Activated naive CD8-positive, alpha-beta T cell treated with anti-CD3 and anti-CD28 coated beads for 36 hours (primary cell): Measurements from ENCODE around the gene HAAO. TPM values are rescaled to one million over a fixed set of nuclear protein-coding genes. Genes with fewer than 3 reads are reported as not detected.
A peak's percentile ranks its signal among the peaks of the same experiment; 100 is the strongest.
"Not testable (repeated sequence)": the region's sequence is repeated elsewhere in the genome, so short reads cannot be mapped to it uniquely, and the experiment has no call there.

ENCODE experiments used
- DNase-seq: peaks from one replicate; pipeline ENCODE4 v3.0.0; 2021
- H3K27ac Mint-ChIP-seq: one replicate; pipeline ENCODE4 v1.8.0; 2022; ENCODE audit warnings: mild to moderate bottlenecking, moderate library complexity, mixed read lengths
- H3K27me3 Mint-ChIP-seq: one replicate; pipeline ENCODE4 v1.8.0; 2022; ENCODE audit warnings: mild to moderate bottlenecking, mixed read lengths
- H3K36me3 Mint-ChIP-seq: one replicate; pipeline ENCODE4 v1.8.0; 2021; ENCODE audit warnings: mild to moderate bottlenecking, mixed read lengths
- H3K4me1 Mint-ChIP-seq: one replicate; pipeline ENCODE4 v1.8.0; 2021; ENCODE audit warnings: mixed read lengths
- H3K4me3 Mint-ChIP-seq: one replicate; pipeline ENCODE4 v1.8.0; 2022; ENCODE audit warnings: mild to moderate bottlenecking, moderate library complexity, mixed read lengths
- H3K9me3 Mint-ChIP-seq: one replicate; pipeline ENCODE4 v1.8.0; 2022; ENCODE audit warnings: mixed read lengths
- total RNA-seq, 2 experiments: library from RNA; stranded (reverse); gene quantifications; one replicate each; pipeline ENCODE4 v1.2.3, GENCODE V29; 2021

HAAO gene
- total RNA-seq, 2 experiments from 2014 or later, result 0.33 to 1.1 TPM

GRCh38 chr2:42736598-42737322 lies 55.6 kb downstream of the HAAO start:
- no peaks in the 10 kb centered on the region for H3K27me3 Mint-ChIP-seq
- peaks cover 30% of the 10 kb centered on the region for H3K9me3 Mint-ChIP-seq
- DNase-seq, result no peak
- H3K27ac Mint-ChIP-seq, result no peak overlapping the region
- peaks cover 4% of the 10 kb centered on the region for H3K4me1 Mint-ChIP-seq
- peaks cover 79% of the 10 kb centered on the region for H3K36me3 Mint-ChIP-seq
- H3K4me3 Mint-ChIP-seq, result no peak overlapping the region

- no peaks in the 10 kb centered on the region for H3K4me1 Mint-ChIP-seq
- H3K27me3 Mint-ChIP-seq, result no peaks in the 10 kb centered on the region
- no peak for DNase-seq
- H3K4me3 Mint-ChIP-seq, result no peak overlapping the region
- peaks cover 32% of the 10 kb centered on the region for H3K9me3 Mint-ChIP-seq
- peaks cover 81% of the 10 kb centered on the region for H3K36me3 Mint-ChIP-seq
- no peak overlapping the region for H3K27ac Mint-ChIP-seq
Observed at GRCh38 chr2:42733852-42734251, 58.5 kb downstream of the HAAO start.

- Mint-ChIP-seq H3K9me3 (peaks cover 32% of the 10 kb centered on the region), H3K36me3 (peaks cover 67% of the 10 kb centered on the region)
- not testable (repeated sequence) for H3K4me1 Mint-ChIP-seq, H3K4me3 Mint-ChIP-seq, H3K27ac Mint-ChIP-seq, DNase-seq, H3K27me3 Mint-ChIP-seq
Observed at GRCh38 chr2:42731316-42731715, 61.1 kb downstream of the HAAO start.

DNA sequence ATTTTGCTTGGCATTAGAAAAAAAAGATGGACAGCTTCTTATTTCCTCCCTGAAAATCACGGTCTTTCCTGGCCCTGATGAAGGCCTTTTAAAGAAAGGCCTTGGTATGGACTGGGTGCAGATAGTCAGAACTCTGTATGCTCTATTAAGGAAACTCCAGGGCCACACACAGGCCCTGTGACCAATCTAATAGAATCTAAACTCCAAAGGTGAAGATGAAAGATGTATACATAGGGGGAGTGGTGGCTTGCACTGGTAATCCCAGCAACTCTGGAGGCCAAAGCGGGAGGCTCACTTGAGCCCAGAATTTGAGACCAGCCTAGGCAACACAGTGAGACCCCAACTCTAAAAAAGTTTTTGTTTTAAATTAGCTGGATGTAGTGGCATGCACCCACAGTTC lies 65.7 kb downstream of the HAAO start:
- H3K27ac Mint-ChIP-seq, result no peak overlapping the region
- H3K4me3 Mint-ChIP-seq, result no peak overlapping the region
- peaks cover 12% of the 10 kb centered on the region for H3K9me3 Mint-ChIP-seq
- DNase-seq, result no peak
- H3K27me3 Mint-ChIP-seq, result no peaks in the 10 kb centered on the region
- H3K4me1 Mint-ChIP-seq, result peaks cover 11% of the 10 kb centered on the region
- H3K36me3 Mint-ChIP-seq, result peaks cover 29% of the 10 kb centered on the region

DNA sequence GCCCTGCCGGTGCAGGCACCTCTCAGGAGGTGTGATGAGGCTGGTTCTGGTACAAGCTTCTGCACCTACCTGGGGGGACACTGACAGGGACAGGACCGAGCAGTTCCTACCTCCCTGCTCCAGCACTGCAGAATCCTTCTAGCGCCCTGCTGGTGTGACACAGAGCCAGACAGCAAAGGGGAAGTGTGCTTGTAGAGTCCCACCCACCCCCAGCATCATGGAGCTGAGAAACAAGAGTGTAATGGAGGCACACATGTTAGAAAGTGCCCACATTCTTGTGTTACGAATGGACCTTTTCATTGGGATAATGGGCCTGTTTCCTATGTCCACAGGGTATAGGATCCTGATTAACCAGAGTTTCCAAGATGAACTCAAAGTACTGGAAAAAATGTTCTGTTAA lies 66.7 kb downstream of the HAAO start:
- peaks cover 18% of the 10 kb centered on the region for H3K36me3 Mint-ChIP-seq
- no peaks in the 10 kb centered on the region for H3K27me3 Mint-ChIP-seq
- H3K4me3 Mint-ChIP-seq, result no peak overlapping the region
- peaks cover 7% of the 10 kb centered on the region for H3K9me3 Mint-ChIP-seq
- H3K27ac Mint-ChIP-seq, result no peak overlapping the region
- peaks cover 11% of the 10 kb centered on the region for H3K4me1 Mint-ChIP-seq
- DNase-seq, result no peak

GRCh38 chr2:42724886-42725285 lies 67.5 kb downstream of the HAAO start:
- no peak overlapping the region for H3K27ac Mint-ChIP-seq
- no peaks in the 10 kb centered on the region for H3K27me3 Mint-ChIP-seq

DNA sequence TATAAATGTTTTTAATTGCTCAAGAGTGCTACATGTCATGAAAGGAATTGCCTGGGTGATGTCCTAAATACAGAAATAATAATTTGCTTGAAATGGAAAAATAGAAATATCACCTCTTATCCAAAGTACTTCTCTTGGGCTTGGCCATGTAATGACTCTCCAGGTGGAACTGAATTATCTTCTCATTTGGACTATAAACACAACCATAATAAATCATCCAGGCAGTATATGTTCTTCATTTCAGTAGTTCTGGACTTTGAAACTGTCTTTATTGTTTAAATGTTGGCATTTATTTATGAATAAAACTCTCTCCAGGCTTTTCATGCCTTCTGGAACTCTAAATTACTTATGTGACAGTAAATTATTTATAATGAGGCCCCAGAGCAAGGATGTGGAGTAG lies 68.9 kb downstream of the HAAO start:
- H3K9me3 Mint-ChIP-seq, result no peaks in the 10 kb centered on the region
- DNase-seq, result no peak
- no peak overlapping the region for H3K4me3 Mint-ChIP-seq
- H3K4me1 Mint-ChIP-seq, result peaks cover 7% of the 10 kb centered on the region
- no peak overlapping the region for H3K27ac Mint-ChIP-seq
- no peaks in the 10 kb centered on the region for H3K27me3 Mint-ChIP-seq
- H3K36me3 Mint-ChIP-seq, result peaks cover 4% of the 10 kb centered on the region

More at GRCh38 chr2:42724886-42725285, 67.5 kb downstream of the HAAO start:
- Mint-ChIP-seq H3K9me3 (peaks cover 5% of the 10 kb centered on the region), H3K4me3 (no peak overlapping the region), H3K36me3 (peaks cover 12% of the 10 kb centered on the region), H3K4me1 (peaks cover 11% of the 10 kb centered on the region)
- no peak for DNase-seq

DNA sequence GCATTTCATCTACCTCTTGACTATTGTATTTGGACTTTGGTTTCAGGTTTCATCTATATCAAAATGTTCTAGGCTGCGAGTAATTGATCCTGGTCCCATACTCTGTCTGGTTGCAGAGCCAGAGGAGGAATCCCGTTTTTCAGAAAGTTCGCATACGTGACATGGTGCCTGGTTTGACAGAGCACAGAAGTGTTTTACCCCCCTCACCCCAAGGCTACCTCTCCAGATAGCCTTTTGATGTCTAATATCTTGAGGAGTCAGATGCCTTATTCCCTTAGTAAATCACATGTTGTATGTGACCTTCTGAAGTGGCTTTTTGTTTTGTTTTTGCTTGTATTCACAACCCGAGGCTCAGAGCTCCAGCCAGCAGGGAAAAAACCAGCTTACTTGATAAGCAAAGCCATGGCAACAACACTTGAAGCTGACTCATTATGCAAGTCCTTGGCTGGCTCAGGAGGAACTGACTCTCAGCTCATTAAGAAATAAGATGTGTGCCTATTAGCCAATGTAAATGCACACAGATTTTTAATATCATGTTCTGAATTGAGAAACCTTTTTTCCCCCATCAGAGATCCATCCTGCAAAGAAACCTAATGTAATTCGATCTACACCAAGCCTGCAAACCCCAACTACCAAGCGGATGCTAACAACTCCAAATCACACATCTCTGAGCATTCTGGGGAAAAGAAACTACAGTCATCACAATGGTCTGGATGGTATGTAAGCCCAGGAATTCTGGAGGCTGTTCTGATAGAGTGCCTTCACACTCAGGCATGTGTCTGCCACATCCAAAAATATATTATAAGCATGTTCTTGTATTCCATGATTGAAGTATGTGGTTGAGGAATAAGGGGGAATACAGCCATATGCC lies 69.8 kb downstream of the HAAO start:
- Mint-ChIP-seq H3K4me3 (no peak overlapping the region), H3K9me3 (no peaks in the 10 kb centered on the region), H3K27ac (no peak overlapping the region), H3K27me3 (no peaks in the 10 kb centered on the region), H3K4me1 (peaks cover 7% of the 10 kb centered on the region), H3K36me3 (peaks cover 4% of the 10 kb centered on the region)
- peak; percentile 47 for DNase-seq

DNA sequence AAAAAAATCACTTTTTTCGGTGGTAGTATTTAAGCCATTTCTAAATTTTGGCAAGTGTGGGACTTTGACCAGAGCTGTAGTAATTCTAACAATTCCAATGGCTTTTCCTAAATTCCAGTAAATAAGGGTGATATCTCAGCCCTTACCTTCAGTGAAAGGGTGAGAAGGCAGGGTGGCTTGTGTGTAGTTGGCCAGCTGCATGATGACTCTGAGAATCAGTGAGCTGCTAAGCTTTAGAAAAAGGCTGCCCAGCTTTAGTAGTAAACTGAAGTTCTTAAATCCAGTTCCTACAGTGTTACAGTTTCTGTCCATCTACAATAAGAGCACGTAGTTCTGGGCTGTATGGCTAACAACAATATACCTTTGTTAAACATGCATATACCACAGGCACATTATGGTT lies 70.5 kb downstream of the HAAO start:
- peaks cover 7% of the 10 kb centered on the region for H3K4me1 Mint-ChIP-seq
- H3K9me3 Mint-ChIP-seq, result no peaks in the 10 kb centered on the region
- H3K36me3 Mint-ChIP-seq, result peaks cover 4% of the 10 kb centered on the region
- H3K4me3 Mint-ChIP-seq, result no peak overlapping the region
- H3K27ac Mint-ChIP-seq, result no peak overlapping the region
- DNase-seq, result no peak
- H3K27me3 Mint-ChIP-seq, result no peaks in the 10 kb centered on the region

Other genes with a start within 250 kb of the HAAO start
- gene MTA3, start 224.0 kb downstream of the HAAO start, total RNA-seq, result 10 to 100 TPM; 32.0 to 34.7 TPM
- gene OXER1, start 28.4 kb downstream of the HAAO start, total RNA-seq, result under 1 TPM in 1 of 2 experiments, not detected in 1; 0.16 TPM